DMS153 treated with DMSO at 0.1 percent for 48 hours (cell line): ENCODE measurements around the gene IQCB1.
"Not testable (repeated sequence)": the region's sequence is repeated elsewhere in the genome, so short reads cannot be mapped to it uniquely, and the experiment has no call there.

Experiments used
- DNase-seq: peaks from one replicate; lab custom pipeline; 2025; ENCODE audit not compliant: unreplicated experiment; lab: John Stamatoyannopoulos, UW

IQCB1 gene

DNA sequence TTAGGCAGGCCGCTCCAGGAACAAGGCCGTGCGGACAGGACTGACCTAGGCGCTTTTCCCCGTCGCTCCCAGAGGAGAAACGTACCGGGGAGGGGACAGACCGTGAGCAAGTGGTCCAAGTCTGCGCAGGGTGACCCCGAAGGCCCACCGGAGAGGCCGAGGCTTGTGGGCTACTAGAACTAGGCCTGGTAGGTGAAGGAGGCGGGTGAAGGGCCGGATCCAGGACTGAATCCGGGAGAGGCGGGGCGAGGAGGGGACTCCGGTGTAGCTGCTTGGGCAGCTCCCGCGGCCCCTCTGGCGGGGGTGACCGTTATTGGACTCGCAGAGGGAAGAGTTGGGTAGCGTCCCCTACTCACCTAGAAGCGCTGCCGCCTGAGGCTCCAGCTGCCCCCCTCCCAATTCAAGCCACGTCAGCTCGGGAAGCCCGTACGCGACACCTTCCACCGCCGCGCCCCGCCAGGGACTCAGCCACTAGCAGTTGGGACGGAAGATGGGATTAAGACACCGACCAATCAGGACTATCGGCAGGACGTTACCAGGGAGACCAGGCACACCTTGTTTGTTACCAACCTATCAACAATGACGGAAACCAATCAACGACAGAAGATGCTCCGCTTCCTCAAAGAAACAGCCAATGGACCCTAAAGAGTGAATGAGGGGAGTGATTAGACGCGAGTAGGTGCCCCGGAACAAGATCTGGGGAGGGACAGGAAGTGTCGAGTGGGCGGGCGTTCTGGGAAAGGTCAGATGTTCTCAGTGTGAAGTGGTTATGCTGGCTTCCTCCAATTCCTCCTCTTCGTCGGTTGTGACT lies 85.4 kb downstream of the IQCB1 start, which contains the start of gene GOLGB1:
Gene GOLGB1 (minus strand): TSS at position 466 of the 811 bp plus-strand sequence. CDS start 18,770 bp downstream, outside the sequence.
- DNase-seq = peak; percentile 95

DNA sequence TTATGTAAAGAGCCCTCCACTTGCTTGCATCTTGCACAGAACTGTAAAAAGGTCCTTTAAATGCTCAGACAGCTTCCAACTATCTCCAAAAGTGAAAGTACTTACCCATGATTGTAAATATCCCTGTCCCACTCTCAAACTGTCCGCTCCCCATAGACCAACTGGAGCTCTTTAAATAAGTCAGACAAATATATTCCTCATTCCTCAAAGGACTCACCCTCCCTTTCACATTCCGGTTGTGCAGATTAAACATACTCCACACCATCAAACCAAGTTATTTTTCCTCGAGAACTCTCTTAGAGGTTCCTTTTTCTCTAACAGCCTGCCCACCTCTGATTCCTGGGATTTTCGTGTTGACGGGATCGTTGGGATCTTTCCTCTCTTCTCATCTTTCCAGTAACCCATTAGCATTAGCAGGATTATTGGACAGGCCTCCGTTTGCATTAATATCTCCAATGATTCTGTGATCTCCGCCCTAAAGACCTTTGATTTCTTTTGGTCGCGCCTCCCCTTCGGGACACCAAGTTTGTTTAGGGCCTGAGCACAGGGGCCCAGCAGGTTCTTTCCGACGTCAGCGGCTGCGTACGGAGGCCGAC lies 86.1 kb downstream of the IQCB1 start:
- no peak for DNase-seq

DNA sequence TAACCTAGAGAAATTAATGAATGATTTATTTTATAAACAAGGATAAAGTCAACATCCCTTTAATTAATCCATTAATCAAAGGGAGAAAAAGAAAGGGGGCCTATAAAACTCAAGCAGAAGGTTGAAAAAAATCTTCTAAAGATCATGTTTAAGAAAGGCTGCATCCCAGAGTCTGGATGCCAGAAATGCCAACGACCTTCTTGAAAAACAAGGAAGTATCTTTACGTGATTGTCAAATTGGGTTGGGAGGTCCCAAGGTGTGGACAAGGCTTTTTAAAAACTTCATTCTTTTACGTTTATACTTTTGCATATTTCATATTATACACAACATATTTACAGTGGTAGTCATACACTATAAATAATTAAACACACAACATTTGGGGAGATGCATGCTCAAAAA lies 86.9 kb downstream of the IQCB1 start:
- no peak for DNase-seq

DNA sequence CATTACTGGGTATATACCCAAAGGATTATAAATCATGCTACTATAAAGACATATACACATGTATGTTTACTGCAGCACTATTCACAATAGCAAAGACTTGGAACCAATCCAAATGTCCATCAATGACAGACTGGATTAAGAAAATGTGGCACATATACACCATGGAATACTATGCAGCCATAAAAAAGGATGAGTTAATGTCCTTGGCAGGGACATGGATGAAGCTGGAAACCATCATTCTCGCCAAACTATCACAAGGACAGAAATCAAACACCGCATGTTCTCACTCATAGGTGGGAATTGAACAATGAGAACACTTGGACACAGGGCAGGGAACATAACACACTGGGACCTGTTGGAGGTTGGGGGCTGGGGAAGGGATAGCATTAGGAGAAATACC lies 91.8 kb downstream of the IQCB1 start:
- not testable (repeated sequence) for DNase-seq

DNA sequence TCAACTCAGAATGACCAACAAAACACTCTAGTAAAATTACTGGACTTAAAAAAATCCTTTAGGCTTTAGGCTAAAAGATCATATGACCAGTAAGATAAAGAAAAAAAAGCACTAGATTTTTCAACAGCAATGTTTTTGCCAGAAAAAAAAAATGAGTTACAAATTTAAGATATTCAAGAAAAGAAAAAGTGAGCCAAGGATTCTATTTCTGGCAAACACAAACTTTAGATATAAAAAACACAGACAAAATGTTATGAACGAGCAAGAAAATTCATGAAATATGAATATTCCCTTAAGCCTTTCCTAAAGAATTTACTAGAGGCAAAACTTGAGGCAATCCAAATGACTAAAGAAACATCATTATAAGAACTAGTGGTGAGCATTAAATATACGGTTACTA lies 94.0 kb downstream of the IQCB1 start:
- no peak for DNase-seq

DNA sequence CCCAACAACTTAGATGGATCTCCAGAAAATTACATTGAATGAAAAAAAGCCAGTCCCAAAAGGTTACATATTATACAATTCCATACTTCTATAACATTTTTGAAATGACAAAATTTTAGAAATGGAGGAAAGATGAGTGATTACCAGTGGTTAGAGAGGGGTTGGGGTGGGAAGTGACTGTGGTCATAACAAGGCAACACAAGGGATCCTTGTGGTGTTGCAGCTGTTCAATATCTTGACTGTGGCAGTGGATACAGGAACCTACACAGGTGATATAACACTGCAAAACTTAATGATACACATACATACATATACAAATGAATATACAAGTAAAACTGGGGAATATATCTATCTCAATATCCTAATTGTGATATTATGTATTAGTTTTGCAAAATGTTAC lies 95.0 kb downstream of the IQCB1 start:
- no peak for DNase-seq

DNA sequence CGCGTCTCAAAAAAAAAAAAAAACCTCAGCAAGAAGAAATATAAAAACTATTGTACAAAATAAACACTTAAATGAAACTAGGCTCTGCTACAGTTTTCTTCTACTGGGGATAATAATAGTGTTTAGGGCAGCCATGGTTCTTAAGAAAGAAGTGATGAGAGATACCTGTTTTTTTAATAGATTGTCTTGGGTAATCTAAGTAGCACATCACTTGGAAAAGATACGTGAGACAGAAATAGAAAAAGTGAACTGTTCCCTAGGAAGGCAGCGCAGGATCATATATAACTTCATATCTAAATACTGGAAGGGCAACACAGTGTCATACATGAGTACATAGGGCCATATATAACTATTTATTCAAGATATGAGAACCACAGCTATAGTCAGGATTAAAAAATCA lies 97.2 kb downstream of the IQCB1 start:
- DNase-seq = no peak

DNA sequence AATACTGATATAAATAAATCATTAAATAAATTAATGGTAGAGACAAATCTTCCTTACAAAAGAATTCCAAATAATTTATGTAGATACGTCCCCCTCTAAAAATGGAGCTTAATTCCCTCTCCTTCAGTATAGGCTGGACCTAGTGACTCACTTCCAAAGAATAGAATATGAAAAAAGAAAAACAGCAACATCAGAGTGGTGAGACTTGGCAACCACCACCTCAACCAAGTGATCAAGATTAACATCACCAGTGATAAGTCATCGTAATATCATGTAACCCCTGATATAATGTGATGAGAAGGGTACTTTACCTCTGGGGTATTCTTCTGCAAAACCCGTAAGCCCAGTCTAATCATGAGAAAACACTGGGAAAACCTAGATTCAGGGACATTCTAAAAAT lies 98.7 kb downstream of the IQCB1 start:
- DNase-seq = no peak

DNA sequence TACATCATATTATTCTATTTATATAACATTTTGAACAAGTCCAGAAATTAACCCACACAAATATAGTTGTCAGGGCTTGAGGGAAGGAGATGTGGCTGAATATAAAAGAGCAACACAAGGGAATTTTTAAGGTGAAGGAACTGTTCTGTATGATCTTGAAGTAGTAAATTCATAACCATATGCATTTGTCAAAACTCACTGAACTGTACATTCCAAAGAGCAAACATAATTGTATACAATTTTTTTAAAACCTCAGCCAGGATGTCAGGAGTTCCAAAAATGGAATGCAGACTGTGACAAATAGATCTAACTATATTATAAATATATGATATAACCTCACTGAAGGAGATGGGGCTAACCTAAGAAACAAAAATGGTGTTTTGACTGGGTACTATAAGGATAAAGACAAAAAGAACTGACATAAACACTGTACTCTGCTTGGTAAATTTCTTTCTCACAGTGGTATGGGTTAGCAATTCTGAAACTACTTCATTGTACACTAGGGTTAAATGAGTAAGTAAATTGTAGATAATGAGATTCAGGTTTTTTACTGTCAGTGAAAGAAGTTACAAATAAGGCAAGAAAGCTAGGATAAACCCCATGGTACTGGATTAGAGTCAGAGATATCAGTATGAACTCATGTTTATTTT lies 99.7 kb downstream of the IQCB1 start:
- DNase-seq = no peak

DNA sequence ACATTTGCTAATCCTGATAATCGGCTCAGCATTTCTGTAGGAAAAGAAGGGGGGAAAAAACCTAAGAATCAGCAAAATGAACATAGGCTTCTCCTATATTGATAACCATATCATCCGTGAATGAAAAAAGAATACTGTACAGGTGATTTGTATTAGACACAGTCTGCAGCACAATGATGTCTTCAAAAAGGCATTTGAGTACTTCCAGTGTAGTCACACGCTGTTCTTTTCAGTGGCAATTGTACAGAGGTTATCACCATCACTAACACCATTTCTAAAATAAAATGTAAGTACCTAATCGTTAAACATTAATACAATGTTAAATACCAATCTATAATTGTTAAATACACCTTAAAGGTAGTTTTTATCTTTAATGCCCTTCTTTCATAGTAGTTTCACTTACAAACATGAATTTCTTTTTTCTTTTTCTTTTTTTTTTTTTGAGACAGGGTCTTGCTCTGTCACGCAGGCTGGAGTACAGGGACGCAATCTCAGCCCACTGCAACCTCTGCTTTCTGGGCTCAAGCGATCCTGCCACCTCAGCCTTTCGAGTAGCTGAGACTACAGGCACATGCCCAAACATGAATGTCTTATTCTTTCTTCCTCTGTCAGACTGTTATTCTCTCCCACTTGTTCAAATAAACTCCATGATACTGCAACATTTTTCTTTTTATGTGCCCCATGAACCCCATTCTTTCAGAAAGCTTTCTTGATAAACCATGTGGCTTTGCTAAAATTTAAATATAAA lies 103.7 kb downstream of the IQCB1 start:
- DNase-seq = no peak

DNA sequence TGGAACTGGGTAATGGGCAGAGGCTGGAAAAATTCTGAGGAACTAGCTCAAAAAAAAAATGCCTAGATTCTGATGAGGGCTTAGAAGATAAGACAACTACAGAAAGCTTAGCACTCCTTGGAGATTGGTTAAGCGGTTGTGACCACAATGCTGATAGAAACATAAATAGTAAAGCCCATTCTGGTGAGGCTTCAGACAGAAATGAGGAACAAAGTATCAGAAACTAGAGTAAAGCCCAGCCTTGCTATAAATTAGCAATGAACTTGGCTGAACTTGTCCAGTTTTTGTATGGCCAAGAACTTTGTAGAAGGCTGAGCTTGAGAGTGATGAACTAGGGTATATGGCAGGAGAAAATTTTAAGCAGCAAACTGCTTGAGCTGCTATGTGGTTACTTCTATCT lies 110.7 kb downstream of the IQCB1 start:
- DNase-seq = no peak

DNA sequence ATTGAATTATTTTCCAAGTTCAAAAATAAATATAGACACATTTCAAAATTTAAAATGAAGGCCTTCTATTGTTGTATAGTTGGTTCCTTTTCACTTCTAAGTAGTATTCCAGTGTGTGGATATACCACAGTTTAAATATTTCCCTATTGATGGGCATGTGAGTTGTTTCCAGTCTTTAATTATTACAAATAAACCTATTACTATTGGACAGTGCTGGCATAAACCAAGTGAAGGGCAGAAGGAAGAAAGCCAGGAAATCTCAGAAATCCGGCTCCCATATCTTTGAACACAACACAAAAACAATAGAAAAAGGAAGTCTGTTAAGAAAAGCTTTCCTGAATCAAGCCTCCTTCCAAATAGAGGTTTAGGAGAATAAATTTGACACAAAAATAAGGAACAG lies 111.4 kb downstream of the IQCB1 start:
- no peak for DNase-seq

DNA sequence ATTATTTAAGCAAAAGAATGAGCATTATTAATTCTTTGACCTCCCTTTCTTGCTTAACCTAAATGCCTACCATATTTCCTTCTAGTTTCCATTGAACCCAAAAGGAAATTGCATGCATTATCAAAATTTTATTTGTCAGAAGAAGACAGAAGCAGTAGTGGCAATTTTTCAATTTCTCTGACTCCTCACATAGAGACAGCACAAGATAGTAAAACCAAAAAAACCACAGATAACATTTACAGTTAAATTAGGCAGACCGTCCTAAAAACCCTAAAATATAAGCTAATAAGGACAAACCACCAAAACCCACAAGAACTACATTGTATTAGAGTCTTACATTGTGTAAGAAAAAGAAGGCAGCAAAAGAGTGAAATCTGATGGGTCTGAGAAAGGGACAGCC lies 112.4 kb downstream of the IQCB1 start:
- no peak for DNase-seq

DNA sequence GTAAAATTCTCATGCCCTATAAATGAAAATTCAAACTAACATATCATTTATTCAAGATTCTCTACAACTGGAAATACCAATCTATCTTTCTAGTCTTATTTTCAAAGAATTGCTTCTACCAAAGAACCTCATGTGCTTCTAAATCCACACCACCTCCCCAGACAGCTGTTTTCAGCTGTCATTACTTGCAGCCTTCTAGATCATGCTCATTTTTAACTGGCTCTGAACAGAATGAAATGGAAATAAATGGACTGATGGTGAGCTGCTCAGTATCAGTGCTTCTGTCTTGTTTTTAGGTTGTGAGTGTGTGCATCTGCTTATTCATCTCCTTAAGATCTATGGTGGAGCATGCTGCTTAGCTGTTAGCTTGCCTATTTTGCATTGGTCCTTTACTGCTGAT lies 114.7 kb downstream of the IQCB1 start:
- no peak for DNase-seq
